Upper lobe of left lung (tissue), 6 donors: ENCODE results near the gene THAP8. TPM values are rescaled to one million over a fixed set of nuclear protein-coding genes. Genes with fewer than 3 reads are reported as not detected.

Source experiments
- ATAC-seq, 2 donors: fragments of 200-7000 bp; cut with Tn5 transposase; one replicate each; pipeline ENCODE4 v1.9.1; 2022; ENCODE audit warnings: mild to moderate bottlenecking in 2 of 2, moderate library complexity in 2 of 2; ENCODE audit not compliant: low FRiP score in 2 of 2
- DNase-seq, 2 donors: peaks; one replicate each; pipeline ENCODE4 v3.0.0-alpha.2; 2019 to 2020
- H3K27ac ChIP-seq, 4 donors: fragments of 200-600 bp; sonication (generic); one replicate each; pipeline ENCODE4 v1.5.1; 2016 to 2019
- H3K27me3 ChIP-seq, 4 donors: fragments of 200-600 bp; sonication (generic); one replicate each; pipeline ENCODE4 v1.5.1; 2017 to 2019
- H3K36me3 ChIP-seq, 4 donors: fragments of 200-600 bp; sonication (generic); one replicate each; pipeline ENCODE4 v1.5.1; 2016 to 2019
- H3K4me1 ChIP-seq, 4 donors: fragments of 200-600 bp; sonication (generic); one replicate each; pipeline ENCODE4 v1.5.1; 2018 to 2019
- H3K4me3 ChIP-seq, 4 donors: fragments of 200-600 bp; sonication (generic); one replicate each; pipeline ENCODE4 v1.5.1; 2017 to 2019; ENCODE audit warnings: mild to moderate bottlenecking in 2 of 4, moderate library complexity in 1 of 4
- H3K9me3 ChIP-seq, 4 donors: fragments of 200-600 bp; sonication (generic); one replicate each; pipeline ENCODE4 v1.5.1; 2018 to 2019
- EP300 ChIP-seq, 4 donors: sonication (generic); formaldehyde crosslinking; IDR thresholded peaks; one replicate each; pipeline ENCODE4 v1.5.1; 2017; ENCODE audit warnings: antibody characterized with exemption in 4 of 4, control low read depth in 2 of 4
- POLR2A ChIP-seq, 4 donors: fragments of 450-650 bp; IDR thresholded peaks; one replicate each; pipeline ENCODE4 v1.5.1; 2016 to 2017; ENCODE audit warnings: antibody characterized with exemption in 4 of 4, mild to moderate bottlenecking in 2 of 4
- POLR2AphosphoS5 ChIP-seq, 2 donors: sonication (generic); formaldehyde crosslinking; IDR thresholded peaks; one replicate each; pipeline ENCODE4 v1.5.1; 2017; ENCODE audit warnings: antibody characterized with exemption in 2 of 2
- WGBS, 2 donors: methylation state at CpG; one replicate each; pipeline ENCODE4 v1.1.5; 2017 to 2018; 5-methylcytosine and 5-hydroxymethylcytosine counted together
- total RNA-seq, 6 donors: library from RNA; depleted of rRNA in 4 of 6; stranded (reverse); fragments of >200 nt in 4 of 6; gene quantifications; one replicate each; pipeline versions ENCODE4 v1.1.0 to v1.2.1, GENCODE V29; 2016 to 2021
- TF ChIP-seq, protein P1 (sequence below), 6 experiments: fragments of 450-650 bp in 4 of 6; fragments of 200-600 bp in 2 of 6; sonication (generic) in 2 of 6; IDR thresholded peaks; one replicate each; pipeline ENCODE4 v1.5.1; 2016 to 2019; ENCODE audit warnings: antibody characterized with exemption in 6 of 6
- donor health status: DM: no; HTN: no; CAD: no; lungs with moderate emphysema.
- donor health status: DM: no; HTN: yes; CAD: no; lungs with severe emphysema.

THAP8 gene
- total RNA-seq, 6 donors from 2014 or later, result 2.4 to 10.5 (median 7.8) TPM

DNA sequence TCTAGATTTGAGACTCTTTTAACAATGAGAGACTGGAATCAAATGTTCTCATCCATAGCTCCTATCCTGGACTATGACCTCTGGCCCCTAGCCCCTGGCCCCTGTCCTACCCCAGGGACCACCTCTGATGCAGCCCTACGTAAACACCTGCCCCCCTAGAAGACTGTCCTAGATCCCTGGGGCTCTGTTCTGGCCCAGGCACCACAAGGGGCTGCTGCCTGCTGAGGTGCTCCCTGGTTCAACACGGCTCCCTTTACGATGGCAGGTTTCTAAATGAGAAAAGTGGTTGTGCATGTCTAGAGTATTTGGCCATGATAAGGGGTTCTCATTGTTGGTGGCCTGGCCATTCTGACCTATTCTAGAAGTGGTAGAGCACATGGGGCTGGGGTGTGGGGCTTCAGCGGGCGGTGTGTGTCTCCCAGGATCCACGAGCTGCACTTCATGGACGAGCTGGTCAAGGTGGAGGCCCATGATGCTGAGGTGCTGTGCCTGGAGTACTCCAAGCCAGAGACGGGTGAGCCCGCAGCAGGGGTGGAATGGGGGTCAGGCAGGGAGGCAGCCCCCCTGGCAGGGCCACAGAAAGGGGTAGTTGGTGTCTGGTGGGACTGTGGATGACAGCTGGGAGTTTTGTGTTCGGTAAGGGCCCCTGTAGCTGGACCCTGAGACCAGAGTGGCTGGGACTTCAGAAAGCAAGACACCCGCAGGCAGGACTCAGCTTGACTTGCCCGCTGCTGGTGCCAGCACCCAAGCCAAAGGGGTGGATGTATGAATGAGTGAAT, 30.3 kb upstream of the THAP8 start:
- H3K9me3 ChIP-seq, result no peaks in the 10 kb centered on the region
- H3K27ac ChIP-seq, result no peak overlapping the region
- no peak for ATAC-seq
- H3K4me1 ChIP-seq, result no peaks in the 10 kb centered on the region
- no peak overlapping the region for H3K4me3 ChIP-seq
- WGBS, 2 donors, result 91 to 96% methylated on average over 7 to 12 of the region's 12 CpGs
- no peaks in the 10 kb centered on the region for H3K27me3 ChIP-seq
- DNase-seq, result no peak
- H3K36me3 ChIP-seq, result peaks cover 0 to 11% (median 8%) of the 10 kb centered on the region in 4 donors
- TF ChIP-seq POLR2A (IDR thresholded peaks at IDR 0.05), result no peak
- TF ChIP-seq EP300 (IDR thresholded peaks at IDR 0.05), result no peak
- TF ChIP-seq, protein P1, sequence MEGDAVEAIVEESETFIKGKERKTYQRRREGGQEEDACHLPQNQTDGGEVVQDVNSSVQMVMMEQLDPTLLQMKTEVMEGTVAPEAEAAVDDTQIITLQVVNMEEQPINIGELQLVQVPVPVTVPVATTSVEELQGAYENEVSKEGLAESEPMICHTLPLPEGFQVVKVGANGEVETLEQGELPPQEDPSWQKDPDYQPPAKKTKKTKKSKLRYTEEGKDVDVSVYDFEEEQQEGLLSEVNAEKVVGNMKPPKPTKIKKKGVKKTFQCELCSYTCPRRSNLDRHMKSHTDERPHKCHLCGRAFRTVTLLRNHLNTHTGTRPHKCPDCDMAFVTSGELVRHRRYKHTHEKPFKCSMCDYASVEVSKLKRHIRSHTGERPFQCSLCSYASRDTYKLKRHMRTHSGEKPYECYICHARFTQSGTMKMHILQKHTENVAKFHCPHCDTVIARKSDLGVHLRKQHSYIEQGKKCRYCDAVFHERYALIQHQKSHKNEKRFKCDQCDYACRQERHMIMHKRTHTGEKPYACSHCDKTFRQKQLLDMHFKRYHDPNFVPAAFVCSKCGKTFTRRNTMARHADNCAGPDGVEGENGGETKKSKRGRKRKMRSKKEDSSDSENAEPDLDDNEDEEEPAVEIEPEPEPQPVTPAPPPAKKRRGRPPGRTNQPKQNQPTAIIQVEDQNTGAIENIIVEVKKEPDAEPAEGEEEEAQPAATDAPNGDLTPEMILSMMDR (IDR thresholded peaks at IDR 0.05), result no peak
- TF ChIP-seq POLR2AphosphoS5 (IDR thresholded peaks at IDR 0.05), result no peak

DNA sequence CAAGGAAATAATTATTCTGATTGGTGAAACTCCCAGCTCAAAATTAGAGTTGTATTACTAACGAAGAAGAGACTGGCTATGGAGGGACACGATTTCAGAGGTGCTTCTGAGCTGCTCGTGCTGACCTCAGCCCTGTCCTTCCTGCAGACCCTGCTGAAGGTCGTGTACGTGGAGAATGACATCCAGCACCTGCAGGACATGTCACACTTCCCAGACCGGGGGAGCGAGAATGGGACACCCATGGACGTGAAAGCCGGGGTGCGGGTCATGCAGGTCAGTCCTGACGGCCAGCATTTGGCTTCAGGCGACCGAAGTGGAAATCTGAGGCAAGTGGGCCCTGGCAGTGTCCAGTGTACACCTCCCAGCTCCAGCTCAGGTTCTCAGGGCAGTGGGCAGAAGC, 28.8 kb upstream of the THAP8 start:
- no peaks in the 10 kb centered on the region for H3K27me3 ChIP-seq
- WGBS, 2 donors, result 95% methylated on average over 10 to 12 of the region's 13 CpGs
- peaks cover 0 to 11% (median 4%) of the 10 kb centered on the region in 4 donors for H3K36me3 ChIP-seq
- no peaks in the 10 kb centered on the region for H3K9me3 ChIP-seq
- no peak overlapping the region for H3K27ac ChIP-seq
- ATAC-seq (no peak), DNase-seq (no peak)
- H3K4me3 ChIP-seq, result no peak overlapping the region
- TF ChIP-seq POLR2A (IDR thresholded peaks at IDR 0.05) (no peak), POLR2AphosphoS5 (IDR thresholded peaks at IDR 0.05) (no peak), EP300 (IDR thresholded peaks at IDR 0.05) (no peak)
- TF ChIP-seq, protein P1 (IDR thresholded peaks at IDR 0.05), result no peak
- no peaks in the 10 kb centered on the region for H3K4me1 ChIP-seq

DNA sequence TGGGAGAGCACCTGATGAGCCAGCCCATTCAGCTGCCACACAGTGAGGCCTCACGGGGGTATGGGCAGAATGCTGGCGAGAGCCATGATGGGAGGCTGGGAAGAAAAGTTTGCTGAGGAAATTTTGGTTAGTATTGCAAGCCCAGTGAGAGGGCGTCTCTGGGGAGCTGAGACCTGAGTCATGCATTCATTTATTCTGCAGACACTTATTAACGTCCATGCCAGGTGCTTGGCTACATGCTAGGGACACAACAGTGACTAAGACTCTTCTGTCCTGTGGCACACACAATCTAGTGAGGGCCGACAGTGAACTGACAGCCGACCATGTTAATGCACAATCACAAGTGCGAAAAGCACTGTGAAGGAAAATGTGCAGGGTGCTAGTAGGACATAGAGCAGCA, 27.8 kb upstream of the THAP8 start:
- no peak for TF ChIP-seq POLR2AphosphoS5 (IDR thresholded peaks at IDR 0.05)
- TF ChIP-seq EP300 (IDR thresholded peaks at IDR 0.05), result no peak
- no peak for TF ChIP-seq POLR2A (IDR thresholded peaks at IDR 0.05)
- TF ChIP-seq, protein P1 (IDR thresholded peaks at IDR 0.05), result no peak
- Histone ChIP-seq H3K9me3 (no peaks in the 10 kb centered on the region), H3K4me1 (no peaks in the 10 kb centered on the region), H3K36me3 (peaks cover 0 to 11% (median 4%) of the 10 kb centered on the region in 4 donors), H3K27ac (no peak overlapping the region), H3K27me3 (no peaks in the 10 kb centered on the region), H3K4me3 (no peak overlapping the region)
- no peak for ATAC-seq
- DNase-seq, result no peak
- WGBS, 2 donors, result 94 to 95% methylated on average over 7 of the region's 7 CpGs

DNA sequence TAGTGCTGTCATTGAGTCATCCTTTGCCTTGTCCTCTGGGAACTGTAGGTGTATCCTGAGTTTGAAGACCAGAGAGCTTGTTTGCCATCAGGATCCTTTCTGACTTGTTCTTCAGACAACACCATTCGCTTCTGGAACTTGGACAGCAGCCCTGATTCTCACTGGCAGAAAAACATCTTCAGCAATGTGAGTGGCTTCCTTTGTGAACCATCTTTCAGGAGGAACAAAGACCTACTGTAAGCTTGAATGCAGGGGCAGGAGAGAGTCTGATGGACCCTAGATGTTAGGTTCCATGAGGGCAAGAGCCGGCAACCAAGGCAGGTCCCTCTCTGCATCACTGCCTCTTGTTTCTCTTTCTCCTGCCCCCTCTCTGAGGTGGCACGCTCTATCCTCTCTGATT, 27.3 kb upstream of the THAP8 start:
- no peak for DNase-seq
- WGBS, 2 donors, result 89 to 91% methylated on average over 3 of the region's 3 CpGs
- H3K27me3 ChIP-seq, result no peaks in the 10 kb centered on the region

More for the DNA sequence above, 27.3 kb upstream of the THAP8 start:
- Histone ChIP-seq H3K27ac (no peak overlapping the region), H3K4me1 (no peaks in the 10 kb centered on the region), H3K36me3 (peaks cover 0 to 11% (median 4%) of the 10 kb centered on the region in 4 donors), H3K4me3 (no peak overlapping the region), H3K9me3 (no peaks in the 10 kb centered on the region)
- TF ChIP-seq EP300 (IDR thresholded peaks at IDR 0.05) (no peak), POLR2A (IDR thresholded peaks at IDR 0.05) (no peak), POLR2AphosphoS5 (IDR thresholded peaks at IDR 0.05) (no peak)
- TF ChIP-seq, protein P1 (IDR thresholded peaks at IDR 0.05), result no peak
- ATAC-seq, result no peak
